ENCODE data around the gene CCL4L2. TPM values are rescaled to one million over a fixed set of nuclear protein-coding genes. Genes with fewer than 3 reads are reported as not detected.
"Not testable (repeated sequence)": the region's sequence is repeated elsewhere in the genome, so short reads cannot be mapped to it uniquely, and the experiment has no call there.

Gene CCL4L2
- total and polyA plus RNA-seq, 12 donors: 0.57 to 5.1 (median 2.2) TPM; not detected in 1

- Histone ChIP-seq H3K9me3 (replicated peaks in 1 of 3) (no peaks in the 10 kb centered on the region), H3K27ac (peak overlapping the region in 3 of 5 donors; percentile 57 to 78 (median 59)), H3K4me1 (replicated peaks in 1 of 2) (peaks cover 0 to 6% of the 10 kb centered on the region in 2 donors), H3K27me3 (peaks cover 15% of the 10 kb centered on the region), H3K36me3 (replicated peaks in 1 of 2) (no peaks in the 10 kb centered on the region), H3K4me3 (peak overlapping the region in 3 of 4 donors; percentile 11 to 87 (median 58))
- TF ChIP-seq POLR2A (IDR thresholded peaks at IDR 0.05) (peak in 1 of 2 donors; percentile 37), CTCF (IDR thresholded peaks at IDR 0.05) (no peak)
- WGBS, 4 donors: 5 to 27% (median 8%) methylated on average over 12 to 75 of the region's 76 CpGs
- peak in 6 of 7 donors; percentile 39 to 82 (median 50) for DNase-seq
- intact Hi-C loops (cut with DNase I): loop anchor here in 1 of 2 donors (10.0 kb wide), 1 partner anchor 68 kb away; no protein-coding TSS in a partner anchor
These were observed 27.6 kb upstream of the CCL4L2 start for GRCh38 chr17:36183001-36183971.

- intact Hi-C loops (cut with DNase I): loop anchor here in 1 of 2 donors (10.0 kb wide), 1 partner anchor 69 kb away; no protein-coding TSS in a partner anchor
These were observed 26.7 kb upstream of the CCL4L2 start for GRCh38 chr17:36184023-36184765.

GRCh38 chr17:36185416-36185815, 25.4 kb upstream of the CCL4L2 start:
- Histone ChIP-seq H3K36me3 (replicated peaks in 1 of 2) (no peaks in the 10 kb centered on the region), H3K27ac (no peak overlapping the region), H3K4me3 (no peak overlapping the region), H3K9me3 (replicated peaks in 1 of 3) (no peaks in the 10 kb centered on the region), H3K27me3 (peaks cover 15% of the 10 kb centered on the region), H3K4me1 (replicated peaks in 1 of 2) (peaks cover 0 to 6% of the 10 kb centered on the region in 2 donors)
- intact Hi-C loops (cut with DNase I): loop anchor here in 1 of 2 donors (10.0 kb wide), 1 partner anchor 71 kb away; no protein-coding TSS in a partner anchor
- TF ChIP-seq POLR2A (IDR thresholded peaks at IDR 0.05): no peak
- no peak for TF ChIP-seq CTCF (IDR thresholded peaks at IDR 0.05)
- no peak for DNase-seq
- 47 to 67% (median 50%) methylated on average over 2 of the region's 2 CpGs for WGBS, 4 donors

More at GRCh38 chr17:36184023-36184765, 26.7 kb upstream of the CCL4L2 start:
- no peaks in the 10 kb centered on the region for H3K36me3 ChIP-seq (replicated peaks in 1 of 2)
- peak overlapping the region in 2 of 4 donors; percentile 58 to 87 for H3K4me3 ChIP-seq
- TF ChIP-seq POLR2A (IDR thresholded peaks at IDR 0.05) (no peak), CTCF (IDR thresholded peaks at IDR 0.05) (no peak)
- peak overlapping the region in 1 of 5 donors; percentile 78 for H3K27ac ChIP-seq
- H3K4me1 ChIP-seq (replicated peaks in 1 of 2): peaks cover 0 to 6% of the 10 kb centered on the region in 2 donors
- 76 to 86% (median 79%) methylated on average over 7 to 12 of the region's 12 CpGs for WGBS, 4 donors
- no peaks in the 10 kb centered on the region for H3K9me3 ChIP-seq (replicated peaks in 1 of 3)
- DNase-seq: no peak
- peaks cover 15% of the 10 kb centered on the region for H3K27me3 ChIP-seq

DNA sequence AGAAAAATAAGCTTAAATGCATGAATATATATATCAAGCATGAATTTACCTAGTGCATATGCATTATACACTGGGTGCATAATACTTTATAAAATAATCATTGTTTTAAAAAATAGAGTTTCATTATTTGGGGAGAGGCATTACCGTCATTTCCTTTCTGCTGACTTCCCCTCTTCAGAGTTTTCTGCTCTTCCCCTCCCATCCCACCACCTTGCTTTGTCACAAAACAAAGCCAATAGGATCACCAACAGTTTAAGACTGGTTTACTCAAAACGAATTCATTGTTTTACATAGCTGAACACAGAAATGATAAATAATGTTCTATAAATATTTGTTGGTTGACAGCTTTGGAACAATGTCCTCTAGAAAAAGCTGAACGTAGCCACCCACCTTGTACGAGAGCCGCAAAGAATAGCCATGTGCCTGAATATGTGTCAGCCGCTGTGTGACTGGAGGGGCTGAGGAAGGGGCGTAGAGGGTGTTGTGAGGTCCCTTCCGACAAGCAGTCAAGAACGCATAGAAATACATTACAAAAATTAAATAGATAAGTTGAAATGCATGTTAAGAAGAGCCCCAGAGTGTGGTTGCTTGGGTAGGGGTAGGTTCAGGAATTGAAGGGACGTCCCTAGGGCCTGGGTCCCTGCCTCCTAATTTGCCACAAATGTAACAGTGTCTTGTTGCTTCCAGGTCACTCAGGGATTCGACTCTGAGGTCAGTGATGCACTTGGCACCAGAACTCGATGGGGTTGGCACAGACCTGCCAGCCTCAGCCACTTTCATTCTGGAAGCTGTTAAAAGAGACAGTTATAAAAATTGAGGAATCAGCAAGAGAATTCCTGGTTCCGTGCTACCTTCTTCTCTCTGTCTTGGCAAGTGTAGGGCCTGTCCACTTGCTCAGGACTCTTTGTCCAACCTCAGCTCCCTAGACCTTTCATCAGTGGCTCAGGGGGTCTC, 23.8 kb upstream of the CCL4L2 start:
- H3K9me3 ChIP-seq (replicated peaks in 1 of 3); H3K36me3 ChIP-seq (replicated peaks in 1 of 2); DNase-seq; H3K4me3 ChIP-seq: not testable (repeated sequence)
- intact Hi-C loops (cut with DNase I): loop anchor here in 1 of 2 donors (10.0 kb wide), 1 partner anchor 72 kb away; no protein-coding TSS in a partner anchor
- Histone ChIP-seq H3K27ac (peak overlapping the region in 1 of 5 donors; percentile 71), H3K27me3 (peaks cover 12% of the 10 kb centered on the region), H3K4me1 (replicated peaks in 1 of 2) (peaks cover 0 to 12% of the 10 kb centered on the region in 2 donors)
- WGBS, 4 donors: 63 to 81% (median 71%) methylated on average over 13 of the region's 13 CpGs

- H3K27me3 ChIP-seq; H3K9me3 ChIP-seq (replicated peaks in 1 of 3); DNase-seq; H3K4me1 ChIP-seq (replicated peaks in 1 of 2); H3K36me3 ChIP-seq (replicated peaks in 1 of 2); H3K4me3 ChIP-seq: not testable (repeated sequence)
- intact Hi-C loops (cut with DNase I): loop anchor here in 1 of 2 donors (10.0 kb wide), 1 partner anchor 73 kb away; no protein-coding TSS in a partner anchor
- 55 to 61% (median 58%) methylated on average over 5 of the region's 5 CpGs for WGBS, 4 donors
- peak overlapping the region in 2 of 5 donors; percentile 1 to 71 for H3K27ac ChIP-seq
These were observed 22.8 kb upstream of the CCL4L2 start for GRCh38 chr17:36187943-36188665.
